GM21576 (cell line): Measurements from ENCODE around the gene PALLD.
"Not testable (repeated sequence)": the region's sequence is repeated elsewhere in the genome, so short reads cannot be mapped to it uniquely, and the experiment has no call there.

ENCODE experiments used
- ATAC-seq: cut with Tn5 transposase; IDR thresholded peaks from one replicate; pipeline ENCODE4 v1.9.1; 2021; ENCODE audit warnings: mild to moderate bottlenecking, moderate library complexity; ENCODE audit not compliant: unreplicated experiment

The PALLD gene

DNA sequence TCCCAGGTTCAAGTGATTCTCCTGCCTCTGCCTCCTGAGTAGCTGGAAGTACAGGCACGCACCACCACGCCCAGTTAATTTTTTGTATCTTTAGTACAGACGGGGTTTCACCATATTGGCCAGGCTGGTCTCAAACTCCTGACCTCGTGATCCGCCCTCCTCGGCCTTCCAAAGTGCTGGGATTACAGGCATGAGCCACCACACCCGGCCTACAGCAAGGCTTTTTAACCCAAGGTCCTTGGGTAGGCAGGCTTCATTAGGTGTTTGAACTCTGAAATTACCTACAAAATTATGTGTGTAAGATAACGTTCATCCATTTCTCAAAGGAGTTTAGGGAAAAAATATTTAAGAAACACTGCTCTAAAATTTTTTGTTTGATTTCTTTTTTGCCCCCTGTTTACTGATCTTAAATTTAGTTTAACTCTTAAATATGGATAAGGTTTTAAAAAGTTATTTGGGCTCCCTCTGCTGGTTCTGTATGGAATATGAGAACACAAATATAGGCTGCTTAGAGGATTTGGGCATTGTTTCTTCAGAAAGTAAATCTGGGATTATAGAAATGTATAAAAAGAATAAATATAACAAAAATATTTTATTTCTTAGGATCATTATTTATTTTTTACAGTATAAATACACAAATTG is 420.4 kb downstream of the PALLD start:
- ATAC-seq: no peak

DNA sequence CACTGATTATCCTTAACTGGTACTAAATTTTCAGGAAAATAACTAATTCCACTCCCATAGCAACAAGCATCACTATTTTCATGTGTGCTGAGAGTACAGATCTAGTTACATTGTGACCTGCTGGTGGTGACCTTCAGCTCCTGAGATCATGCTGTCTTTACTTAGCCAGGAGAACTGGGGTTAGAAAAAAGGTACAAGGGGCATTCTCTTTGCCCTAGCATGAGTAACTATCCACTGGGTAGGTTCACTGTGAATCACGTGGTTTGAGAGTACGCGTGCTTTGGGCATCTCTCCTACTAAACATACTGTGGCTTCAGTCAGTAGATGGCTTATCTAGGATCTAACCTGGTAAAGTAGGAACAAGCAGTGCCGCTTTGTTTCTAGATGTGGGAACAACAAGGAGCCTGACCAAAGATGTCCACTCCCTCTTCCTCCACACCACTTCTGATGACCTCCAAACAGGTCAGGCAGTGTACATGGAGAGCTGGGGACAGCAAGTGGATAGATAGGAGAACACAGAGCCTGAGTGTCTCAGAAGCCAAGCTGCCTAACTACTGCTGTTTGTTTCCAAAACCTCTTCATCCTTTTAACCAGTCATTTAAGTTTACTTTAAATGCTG is 423.0 kb downstream of the PALLD start:
- no peak for ATAC-seq

DNA sequence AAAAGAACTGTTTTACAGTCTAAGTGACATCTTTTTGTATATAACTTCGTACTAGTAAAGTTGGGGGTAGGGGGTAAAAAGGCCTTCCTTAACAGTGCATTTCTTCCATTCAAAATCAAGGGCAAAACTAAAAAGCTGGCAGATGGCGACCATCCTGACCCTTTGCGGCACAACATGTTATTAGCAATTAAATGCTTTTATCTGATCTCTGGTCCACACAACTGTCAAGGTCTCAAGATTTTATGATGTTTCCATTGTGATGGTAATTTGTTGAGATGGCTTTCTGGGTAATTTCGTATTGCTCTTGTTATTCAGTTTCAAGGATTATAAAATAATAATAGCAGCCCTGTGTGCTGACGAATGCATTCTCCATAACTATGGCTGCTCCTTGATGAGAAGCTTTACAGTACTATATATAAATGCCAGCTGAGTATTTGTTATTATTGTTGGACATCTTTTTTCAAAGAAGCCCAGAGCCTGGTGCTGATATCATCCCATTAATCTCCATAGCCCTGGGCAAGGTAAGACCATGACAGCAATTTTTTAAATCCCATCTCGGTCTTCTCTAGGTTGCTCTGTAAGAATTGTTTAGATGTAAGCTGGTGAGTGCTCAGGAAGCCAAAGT is 423.7 kb downstream of the PALLD start:
- ATAC-seq: no peak

DNA sequence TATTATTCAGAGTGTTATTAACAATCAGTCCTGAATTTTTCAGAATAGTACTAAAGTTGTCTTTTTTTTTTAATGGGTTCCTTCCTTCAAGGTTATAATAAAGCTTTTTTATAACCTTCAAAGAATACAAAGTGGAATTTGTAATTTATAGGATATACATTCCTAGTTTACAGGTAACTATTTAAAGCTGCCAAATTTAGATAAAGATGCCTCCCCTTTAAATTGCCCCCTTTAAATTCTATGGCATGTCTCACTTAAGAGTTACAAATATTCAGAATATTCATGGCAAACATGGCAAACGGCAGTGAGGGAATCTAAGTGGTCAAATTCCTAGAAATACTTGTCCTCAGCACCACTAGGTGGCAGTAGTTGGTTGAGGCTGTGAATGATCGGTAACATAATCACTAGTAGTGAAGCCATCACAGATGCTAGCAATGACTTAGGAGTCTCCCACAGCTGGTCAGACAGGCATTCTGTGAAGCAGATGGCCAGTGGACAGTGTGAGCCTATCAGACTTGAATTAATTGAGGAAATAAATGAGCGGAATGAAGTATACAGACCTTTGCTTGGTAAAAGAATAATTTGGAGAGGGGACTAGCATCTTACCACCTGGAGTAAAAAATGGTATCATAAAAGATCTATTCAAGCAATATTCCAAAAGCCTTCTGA is 426.8 kb downstream of the PALLD start:
- ATAC-seq: peak; percentile 73

DNA sequence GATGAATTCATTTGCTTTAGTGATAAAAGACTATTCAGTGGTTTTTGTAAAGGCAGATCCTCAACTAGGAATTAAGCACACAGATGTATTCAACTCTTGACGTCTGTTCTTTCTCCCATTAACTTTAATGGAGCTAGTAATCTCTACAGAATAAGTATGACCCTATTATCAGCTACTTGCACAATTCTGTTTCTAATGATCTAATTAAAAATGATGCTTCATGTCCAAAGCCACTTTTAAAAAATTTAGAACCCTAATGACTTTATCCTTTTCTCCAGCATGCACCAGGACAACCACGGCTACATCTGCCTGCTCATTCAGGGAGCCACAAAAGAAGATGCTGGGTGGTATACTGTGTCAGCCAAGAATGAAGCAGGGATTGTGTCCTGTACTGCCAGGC is 427.8 kb downstream of the PALLD start:
- no peak for ATAC-seq

DNA sequence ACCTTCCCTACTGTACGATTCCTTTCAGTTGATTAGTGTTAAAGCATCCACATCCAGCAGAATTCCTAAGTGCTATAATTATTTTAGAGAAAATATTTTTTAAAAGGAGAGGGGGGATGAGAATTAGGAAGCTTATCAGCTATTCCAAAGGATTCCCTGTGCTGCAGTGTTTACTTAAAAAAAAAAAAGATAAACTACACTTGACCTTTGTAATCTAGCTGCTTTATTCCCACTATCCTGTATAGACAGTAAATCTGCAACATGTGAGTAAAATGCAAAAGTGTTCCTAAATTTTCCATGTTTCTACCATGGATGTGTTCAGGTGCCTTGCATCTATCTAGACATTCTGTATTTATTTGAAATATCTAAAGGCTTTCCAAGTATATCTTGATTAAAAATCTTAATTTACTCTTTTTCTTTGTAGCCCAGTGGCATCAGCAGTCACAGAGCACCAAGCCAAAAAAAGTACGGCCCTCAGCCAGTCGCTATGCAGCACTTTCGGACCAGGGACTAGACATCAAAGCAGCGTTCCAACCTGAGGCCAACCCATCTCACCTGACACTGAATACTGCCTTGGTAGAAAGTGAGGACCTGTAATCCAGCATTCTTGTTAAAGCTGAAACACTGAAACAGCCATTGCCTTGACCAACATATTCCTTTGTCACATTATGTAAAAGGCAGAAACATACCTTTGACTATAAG is 429.1 kb downstream of the PALLD start:
- ATAC-seq: no peak

DNA sequence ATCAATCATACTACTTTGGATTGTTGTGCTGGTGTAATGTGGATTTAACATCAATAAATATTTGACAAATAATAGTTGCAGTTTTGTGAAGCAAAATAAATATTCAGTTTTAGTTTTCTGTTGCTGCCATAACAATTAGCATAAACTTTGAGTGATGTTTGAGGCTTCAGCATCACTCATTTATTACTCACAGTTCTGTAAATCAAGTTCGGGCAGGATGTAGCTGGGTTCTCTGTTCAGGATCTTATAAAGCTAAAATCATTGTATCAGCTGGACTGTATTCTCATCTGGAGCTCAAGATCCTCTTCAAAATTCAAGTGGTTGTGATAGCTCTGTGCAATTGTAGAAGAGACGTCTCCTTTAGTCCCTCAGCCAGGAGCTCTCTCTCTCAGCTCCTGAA is 431.5 kb downstream of the PALLD start:
- ATAC-seq: no peak

DNA sequence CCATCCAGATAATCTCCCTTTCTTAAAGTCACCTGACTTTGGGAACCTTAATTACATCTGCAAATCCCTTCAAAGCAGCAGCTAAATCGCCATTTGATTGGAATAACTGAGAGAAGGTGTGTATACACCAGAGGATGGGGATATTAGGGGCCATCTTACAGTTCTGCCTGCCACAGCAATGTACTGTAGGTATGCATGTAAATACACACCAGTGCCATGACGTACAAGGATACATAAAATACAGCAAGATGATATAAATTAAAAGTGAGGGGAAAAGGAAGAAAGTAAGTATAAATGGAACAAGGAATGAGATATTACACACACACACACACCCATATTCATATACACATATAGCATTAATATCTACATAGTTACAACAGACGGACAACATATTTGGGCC is 432.0 kb downstream of the PALLD start:
- ATAC-seq: no peak

DNA sequence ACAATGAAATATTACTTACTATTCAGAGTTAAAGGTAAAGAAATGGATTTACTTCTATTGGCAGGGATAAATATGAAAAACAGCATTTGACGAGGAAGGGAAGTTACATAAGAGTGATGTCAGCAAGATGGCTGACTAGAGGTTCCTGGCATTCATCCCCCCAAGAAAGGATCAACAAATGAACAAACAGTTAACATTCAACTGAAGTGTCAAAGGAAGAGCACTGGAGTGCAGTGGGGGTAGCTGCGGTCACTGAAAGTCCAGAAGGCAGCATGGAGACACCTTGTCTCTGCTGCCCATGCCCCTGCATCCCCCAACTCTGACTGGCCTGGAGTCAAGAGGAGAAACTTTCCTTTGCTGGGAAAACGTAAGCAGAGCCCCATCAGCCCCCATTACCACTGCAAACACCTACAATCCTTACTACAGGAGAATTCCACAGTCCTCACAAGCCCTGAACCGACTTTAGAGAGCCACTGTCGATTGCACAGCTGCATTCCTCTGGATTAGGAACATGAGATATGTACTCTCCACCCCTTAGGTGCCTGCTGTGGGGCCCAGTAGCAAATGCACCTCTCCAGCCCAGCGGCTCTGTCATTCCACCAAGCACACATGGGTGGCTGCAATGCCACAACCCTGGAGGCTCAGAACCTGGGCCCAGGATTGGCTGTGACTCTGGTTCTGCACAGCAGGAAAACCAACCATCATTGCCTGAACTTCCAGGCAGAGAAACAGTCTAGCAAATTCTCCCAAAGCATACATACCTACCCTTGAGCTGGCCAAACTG is 433.8 kb downstream of the PALLD start:
- no peak for ATAC-seq

DNA sequence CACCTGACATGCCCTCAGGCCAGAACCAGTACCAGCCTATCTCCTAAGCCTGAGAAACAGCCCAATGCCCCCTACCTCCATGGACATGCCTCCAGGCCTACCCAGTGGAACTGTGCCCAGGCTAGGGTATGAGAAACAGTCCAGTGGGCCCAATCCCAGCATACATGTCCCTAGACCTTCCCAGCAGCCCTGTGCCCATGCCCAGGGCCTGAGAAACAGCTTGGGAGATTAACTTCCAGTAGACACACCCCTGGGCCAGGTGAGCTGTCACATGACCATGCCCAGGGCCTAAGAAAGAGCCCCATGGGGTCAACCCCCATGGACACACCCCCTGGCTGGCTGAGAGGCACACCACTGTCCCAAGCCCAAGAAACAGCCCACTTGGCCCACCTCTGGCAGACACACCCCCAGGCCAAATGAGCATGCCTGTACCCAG is 434.4 kb downstream of the PALLD start:
- ATAC-seq: no peak

DNA sequence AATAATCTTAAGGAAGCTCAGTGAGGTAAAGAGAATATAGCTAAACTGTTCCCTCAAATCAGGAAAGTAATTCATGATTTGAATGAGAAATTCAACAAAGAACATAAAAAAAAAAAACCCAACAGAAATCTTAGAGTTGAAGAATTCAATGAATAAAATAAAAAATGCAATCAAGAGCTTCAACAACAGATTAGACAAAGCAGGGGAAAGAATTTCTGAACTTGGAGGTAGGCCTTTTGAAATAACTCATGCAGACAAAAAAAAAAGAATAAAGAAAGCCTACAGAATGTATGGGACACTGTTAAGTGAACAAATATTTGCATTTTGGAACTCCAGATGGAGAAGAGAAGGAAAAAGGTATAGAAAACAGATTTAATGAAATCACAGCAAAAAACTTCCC is 435.3 kb downstream of the PALLD start:
- ATAC-seq: no peak

DNA sequence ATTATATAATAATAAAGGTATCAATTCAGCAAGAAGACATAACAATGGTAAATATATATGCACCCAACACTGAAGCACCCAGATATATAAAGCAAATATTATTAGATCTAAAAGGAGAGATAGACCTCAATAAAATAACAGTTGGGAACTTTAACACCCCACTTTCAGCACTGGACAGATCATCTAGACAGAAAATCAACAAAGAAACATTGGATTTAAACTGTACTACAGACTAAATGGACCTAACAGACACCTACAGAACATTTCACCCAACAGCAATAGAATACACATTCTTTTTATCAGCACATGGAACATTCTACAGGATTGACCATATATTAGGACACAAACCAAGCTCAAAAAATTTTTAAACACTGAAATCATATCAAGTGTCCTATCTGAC is 436.6 kb downstream of the PALLD start:
- no peak for ATAC-seq

DNA sequence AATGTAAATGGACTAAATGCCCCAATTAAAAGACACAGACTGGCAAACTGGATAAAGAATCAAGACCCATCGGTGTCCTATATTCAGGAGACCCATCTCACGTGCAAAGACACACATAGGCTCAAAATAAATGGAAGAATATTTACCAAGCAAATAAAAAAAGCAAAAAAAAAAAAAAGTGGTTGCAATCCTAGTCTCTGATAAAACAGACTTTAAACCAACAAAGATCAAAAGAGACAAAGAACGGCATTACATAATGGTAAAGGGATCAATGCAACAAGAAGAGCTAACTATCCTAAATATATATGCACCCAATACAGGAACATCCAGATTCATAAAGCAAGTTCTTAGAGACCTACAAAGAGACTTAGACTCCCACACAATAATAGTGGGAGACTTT is 440.6 kb downstream of the PALLD start:
- ATAC-seq: not testable (repeated sequence)

DNA sequence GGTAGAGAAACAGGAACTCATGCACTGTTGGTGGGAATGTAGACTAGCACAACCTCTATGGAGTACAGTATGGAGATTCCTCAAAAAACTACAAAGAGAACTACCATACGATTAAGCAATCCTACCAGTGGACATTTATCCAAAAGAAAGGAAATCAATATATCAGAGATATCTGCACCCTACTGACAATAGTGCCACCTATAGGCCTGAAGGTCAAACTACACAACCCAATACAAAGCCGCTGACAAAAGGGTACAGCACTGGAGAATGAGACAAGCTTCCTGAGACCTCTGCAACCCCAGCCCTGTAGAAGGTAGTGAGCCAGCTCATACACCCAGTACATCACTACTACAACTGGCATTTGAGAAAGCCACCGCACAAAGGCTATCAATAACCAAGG is 446.1 kb downstream of the PALLD start:
- no peak for ATAC-seq

DNA sequence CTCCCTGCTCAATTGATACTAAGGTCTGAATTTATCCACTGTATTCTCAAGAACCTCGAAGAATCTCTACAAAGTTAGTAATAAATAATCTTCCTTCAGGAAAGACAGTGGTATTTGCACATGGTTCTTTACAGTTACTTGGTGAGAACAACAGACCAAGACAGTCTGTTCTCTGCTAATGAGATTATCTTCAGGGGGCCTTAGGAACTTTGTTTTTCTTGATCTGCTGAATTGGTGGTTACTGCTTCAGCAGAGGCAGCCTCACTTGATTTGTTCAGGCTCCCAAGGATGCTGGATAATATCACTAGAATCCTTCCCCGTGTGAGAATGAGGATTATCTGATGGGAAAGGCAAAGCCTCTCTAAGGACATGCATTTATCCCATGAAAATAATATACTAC is 448.4 kb downstream of the PALLD start:
- ATAC-seq: no peak

DNA sequence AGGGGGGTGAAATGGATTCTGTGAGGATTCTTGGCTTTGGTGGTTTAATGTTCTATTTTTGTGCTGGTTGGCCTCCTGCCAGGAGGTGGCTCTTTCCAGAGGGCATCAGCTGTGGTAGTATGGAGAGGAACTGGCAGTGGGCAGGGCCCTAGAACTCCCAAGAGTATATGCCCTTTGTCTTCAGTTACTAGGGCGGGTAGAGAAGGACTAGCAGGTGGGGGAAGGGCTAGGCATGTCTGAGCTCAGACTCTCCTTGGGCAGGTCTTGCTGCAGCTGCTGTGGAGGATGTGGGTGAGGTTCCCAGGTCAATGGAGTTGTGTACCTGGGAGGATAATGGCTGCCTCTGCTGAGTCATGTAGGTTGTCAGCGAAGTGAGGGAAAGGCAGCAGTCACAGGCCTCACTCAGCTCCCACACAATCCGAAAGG is 456.0 kb downstream of the PALLD start:
- not testable (repeated sequence) for ATAC-seq

DNA sequence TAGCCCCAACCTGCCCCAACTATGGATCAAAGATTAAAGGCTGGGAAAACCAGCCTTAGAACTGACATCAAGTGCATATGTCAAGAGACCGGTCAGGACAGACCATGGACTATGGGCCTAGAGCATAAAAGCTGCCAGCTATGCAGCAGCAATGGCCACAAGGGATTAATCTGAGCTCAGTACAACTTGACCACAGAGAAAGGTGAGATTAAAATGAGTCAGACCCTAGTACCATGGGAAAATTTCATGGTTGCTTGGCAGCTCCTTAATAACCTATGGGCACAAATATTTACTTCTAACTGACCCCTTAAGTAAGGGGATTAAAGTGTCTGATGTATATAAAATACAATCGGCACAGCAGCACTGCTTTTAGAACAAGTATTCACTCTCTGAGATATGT is 458.8 kb downstream of the PALLD start:
- no peak for ATAC-seq

DNA sequence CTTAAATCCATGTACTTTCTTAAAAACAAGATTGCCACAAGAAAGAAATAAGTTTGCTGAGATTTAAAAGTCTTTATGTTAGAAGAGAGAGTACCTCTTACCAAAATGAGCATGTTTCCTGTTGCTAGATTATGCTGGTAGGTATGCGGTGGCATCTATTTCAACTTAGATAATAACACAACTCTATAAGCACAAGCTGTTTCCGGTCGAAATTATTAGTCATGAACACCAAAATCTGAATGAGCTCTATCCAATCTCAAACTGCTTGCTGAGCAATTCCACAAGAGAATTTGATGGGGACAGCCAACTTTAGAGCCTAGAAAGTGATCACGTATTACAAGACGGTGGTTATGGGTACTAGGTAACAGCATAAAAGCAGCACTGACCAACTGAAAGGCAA is 463.9 kb downstream of the PALLD start:
- no peak for ATAC-seq

DNA sequence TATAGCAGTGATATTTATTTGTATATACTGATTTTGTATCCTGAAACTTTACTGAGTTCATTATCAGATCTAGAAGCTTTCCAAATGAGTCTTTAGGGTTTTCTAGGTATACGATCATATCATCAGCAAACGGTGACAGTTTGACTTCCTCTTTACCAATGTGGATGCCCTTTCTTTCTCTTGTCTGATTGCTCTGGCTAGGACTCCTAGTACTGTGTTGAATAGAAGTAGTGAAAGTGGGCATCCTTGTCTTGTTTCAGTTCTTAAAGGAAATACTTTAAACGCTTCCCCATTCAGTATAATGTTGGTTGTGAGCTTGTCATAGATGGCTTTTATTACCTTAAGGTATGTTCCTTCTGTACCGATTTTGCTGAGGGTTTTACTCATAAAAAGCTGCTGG is 475.7 kb downstream of the PALLD start:
- no peak for ATAC-seq
